Neural cell (in vitro differentiated cells): Measurements from ENCODE around the gene HTR7. TPM values are rescaled to one million over a fixed set of nuclear protein-coding genes. Genes with fewer than 3 reads are reported as not detected.
A peak's percentile ranks its signal among the peaks of the same experiment; 100 is the strongest.

Experiments
- H2AFZ ChIP-seq: fragments of 200-600, 300-800 bp; sonication (generic), shearing (Covaris generic); 2 replicates; pipeline ENCODE4 v1.6.0; 2014; ENCODE audit warnings: low read depth, mild to moderate bottlenecking, antibody characterized with exemption, low read length, moderate library complexity
- H3F3A ChIP-seq: fragments of 200-600 bp; shearing (Covaris generic); 2 replicates; pipeline ENCODE4 v1.6.1; 2016; ENCODE audit warnings: mild to moderate bottlenecking, moderate library complexity, mixed read lengths, antibody characterized with exemption, low read length; ENCODE audit not compliant: insufficient read depth, poor library complexity, severe bottlenecking
- H3K27ac ChIP-seq: fragments of 200-600, 300-800 bp; sonication (generic), shearing (Covaris generic); 2 replicates; pipeline ENCODE4 v1.5.1; 2014; ENCODE audit warnings: mild to moderate bottlenecking, low read length, moderate library complexity
- H3K27me3 ChIP-seq: fragments of 300-800, 200-600 bp; sonication (generic), shearing (Covaris generic); 2 replicates; pipeline ENCODE4 v1.6.0; 2014; ENCODE audit warnings: mild to moderate bottlenecking, low read depth, low read length, moderate library complexity; ENCODE audit not compliant: insufficient read depth
- H3K36me3 ChIP-seq: fragments of 300-800, 200-600 bp; sonication (generic), shearing (Covaris generic); 2 replicates; pipeline ENCODE4 v1.5.1; 2014; ENCODE audit warnings: mild to moderate bottlenecking, antibody characterized with exemption, low read length, moderate library complexity; ENCODE audit not compliant: insufficient read depth
- H3K4me2 ChIP-seq: fragments of 300-800, 200-600 bp; sonication (generic), shearing (Covaris generic); 2 replicates; pipeline ENCODE4 v1.6.0; 2014; ENCODE audit warnings: mild to moderate bottlenecking, low read length
- H3K4me3 ChIP-seq: fragments of 300-800, 200-600 bp; sonication (generic), shearing (Covaris generic); 2 replicates; pipeline ENCODE4 v1.5.1; 2014; ENCODE audit warnings: mild to moderate bottlenecking, low read length, moderate library complexity
- H3K79me2 ChIP-seq: fragments of 200-600 bp; shearing (Covaris generic); replicated peaks from 2 replicates; pipeline ENCODE4 v1.6.0; 2014; ENCODE audit warnings: mild to moderate bottlenecking, low read length, moderate library complexity; ENCODE audit not compliant: insufficient read depth
- H3K9ac ChIP-seq: fragments of 300-800, 200-600 bp; sonication (generic), shearing (Covaris generic); 2 replicates; pipeline ENCODE4 v1.6.1; 2016; ENCODE audit warnings: mild to moderate bottlenecking, low read length, mixed read lengths
- H3K9me2 ChIP-seq: fragments of 200-600 bp; shearing (Covaris generic); 2 replicates; pipeline ENCODE4 v1.6.1; 2016; ENCODE audit warnings: mild to moderate bottlenecking, low read length, mixed read lengths; ENCODE audit not compliant: insufficient read depth
- H3K9me3 ChIP-seq: fragments of 200-600, 300-800 bp; sonication (generic), shearing (Covaris generic); 2 replicates; pipeline ENCODE4 v1.6.1; 2016; ENCODE audit warnings: mild to moderate bottlenecking, mixed run types, low read length, moderate library complexity, mixed read lengths
- H4K20me1 ChIP-seq: fragments of 200-600 bp; shearing (Covaris generic); 2 replicates; pipeline ENCODE4 v1.6.1; 2016; ENCODE audit warnings: mild to moderate bottlenecking, mixed run types; ENCODE audit not compliant: insufficient read depth
- EP300 ChIP-seq: fragments of 450-650 bp; conservative IDR thresholded peaks from 2 replicates; pipeline ENCODE4 v1.6.1; 2014; ENCODE audit warnings: antibody characterized with exemption, mild to moderate bottlenecking, moderate library complexity; ENCODE audit not compliant: poor library complexity, severe bottlenecking
- EZH2 ChIP-seq: fragments of 200-600, 300-800 bp; shearing (Covaris generic), sonication (generic); IDR thresholded peaks from 2 replicates; pipeline ENCODE4 v1.6.1; 2014; ENCODE audit warnings: antibody characterized with exemption, low read length, borderline replicate concordance, mild to moderate bottlenecking; ENCODE audit not compliant: insufficient read depth, poor library complexity, severe bottlenecking
- MXI1 ChIP-seq: fragments of 450-650 bp; conservative IDR thresholded peaks from 2 replicates; pipeline ENCODE4 v1.6.1; 2014; ENCODE audit warnings: antibody characterized with exemption, mild to moderate bottlenecking; ENCODE audit not compliant: poor library complexity, severe bottlenecking
- POLR2AphosphoS5 ChIP-seq: IDR thresholded peaks from 2 replicates; pipeline ENCODE4 v1.6.1; 2012
- RAD21 ChIP-seq: fragments of 450-650 bp; conservative IDR thresholded peaks from 2 replicates; pipeline ENCODE4 v1.6.1; 2014; ENCODE audit warnings: antibody characterized with exemption, mild to moderate bottlenecking, moderate library complexity
- SMC3 ChIP-seq: fragments of 450-650 bp; conservative IDR thresholded peaks from 2 replicates; pipeline ENCODE4 v1.6.1; 2014; ENCODE audit warnings: antibody characterized with exemption, mild to moderate bottlenecking, moderate library complexity; ENCODE audit not compliant: poor library complexity
- TAF1 ChIP-seq: IDR thresholded peaks from 2 replicates; pipeline ENCODE4 v1.6.1; 2012; ENCODE audit warnings: low read depth
- polyA plus RNA-seq: library from polyadenylated mRNA; depleted of rRNA; stranded (reverse); fragments of >200 nt; gene quantifications from 2 replicates; pipeline ENCODE4 v1.2.3, GENCODE V29; 2014
- TF ChIP-seq, protein P1 (sequence below): fragments of 450-650 bp; IDR thresholded peaks from 2 replicates; pipeline ENCODE4 v1.5.1; 2014; ENCODE audit warnings: antibody characterized with exemption, mild to moderate bottlenecking, moderate library complexity; ENCODE audit not compliant: poor library complexity, severe bottlenecking
- TF ChIP-seq, protein P2 (sequence below): IDR thresholded peaks from 2 replicates; pipeline ENCODE4 v1.6.1; 2012; ENCODE audit warnings: borderline replicate concordance

HTR7 gene
- polyA plus RNA-seq, 1 donor from 2014 or later = 0.95 TPM

DNA sequence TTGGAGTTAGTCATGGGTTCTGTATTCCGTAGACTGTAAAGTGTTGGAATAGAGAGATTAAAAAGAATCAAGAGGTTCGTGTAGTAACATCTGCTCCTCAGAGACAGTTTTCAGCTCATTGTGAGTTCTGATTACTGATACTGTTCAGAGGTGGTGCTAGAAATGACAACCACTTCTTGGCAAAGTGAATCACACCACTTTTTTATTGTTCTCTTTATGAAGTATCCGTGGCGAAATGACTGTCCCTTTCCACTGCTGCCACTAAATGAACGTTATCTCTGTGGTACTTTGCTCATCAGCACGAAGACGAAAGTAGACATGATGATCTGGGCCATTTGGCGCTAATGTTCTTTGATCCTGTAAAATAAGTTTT lies 14.8 kb upstream of the HTR7 start:
- Histone ChIP-seq H3K9me2 (no peaks in the 10 kb centered on the region), H3F3A (no peaks in the 10 kb centered on the region), H3K4me3 (peak overlapping the region; percentile 87), H3K27ac (no peak overlapping the region), H2AFZ (no peak overlapping the region), H3K79me2 (peaks cover 23% of the 10 kb centered on the region), H3K9ac (peak overlapping the region; percentile 74), H3K9me3 (no peaks in the 10 kb centered on the region), H4K20me1 (no peaks in the 10 kb centered on the region), H3K4me2 (peak overlapping the region; percentile 89), H3K36me3 (no peaks in the 10 kb centered on the region), H3K27me3 (no peaks in the 10 kb centered on the region)
- TF ChIP-seq, protein P1, sequence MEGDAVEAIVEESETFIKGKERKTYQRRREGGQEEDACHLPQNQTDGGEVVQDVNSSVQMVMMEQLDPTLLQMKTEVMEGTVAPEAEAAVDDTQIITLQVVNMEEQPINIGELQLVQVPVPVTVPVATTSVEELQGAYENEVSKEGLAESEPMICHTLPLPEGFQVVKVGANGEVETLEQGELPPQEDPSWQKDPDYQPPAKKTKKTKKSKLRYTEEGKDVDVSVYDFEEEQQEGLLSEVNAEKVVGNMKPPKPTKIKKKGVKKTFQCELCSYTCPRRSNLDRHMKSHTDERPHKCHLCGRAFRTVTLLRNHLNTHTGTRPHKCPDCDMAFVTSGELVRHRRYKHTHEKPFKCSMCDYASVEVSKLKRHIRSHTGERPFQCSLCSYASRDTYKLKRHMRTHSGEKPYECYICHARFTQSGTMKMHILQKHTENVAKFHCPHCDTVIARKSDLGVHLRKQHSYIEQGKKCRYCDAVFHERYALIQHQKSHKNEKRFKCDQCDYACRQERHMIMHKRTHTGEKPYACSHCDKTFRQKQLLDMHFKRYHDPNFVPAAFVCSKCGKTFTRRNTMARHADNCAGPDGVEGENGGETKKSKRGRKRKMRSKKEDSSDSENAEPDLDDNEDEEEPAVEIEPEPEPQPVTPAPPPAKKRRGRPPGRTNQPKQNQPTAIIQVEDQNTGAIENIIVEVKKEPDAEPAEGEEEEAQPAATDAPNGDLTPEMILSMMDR = no peak
- TF ChIP-seq RAD21 (no peak), TAF1 (no peak), POLR2AphosphoS5 (no peak), MXI1 (no peak), SMC3 (no peak), EZH2 (no peak), EP300 (no peak)
- TF ChIP-seq, protein P2, sequence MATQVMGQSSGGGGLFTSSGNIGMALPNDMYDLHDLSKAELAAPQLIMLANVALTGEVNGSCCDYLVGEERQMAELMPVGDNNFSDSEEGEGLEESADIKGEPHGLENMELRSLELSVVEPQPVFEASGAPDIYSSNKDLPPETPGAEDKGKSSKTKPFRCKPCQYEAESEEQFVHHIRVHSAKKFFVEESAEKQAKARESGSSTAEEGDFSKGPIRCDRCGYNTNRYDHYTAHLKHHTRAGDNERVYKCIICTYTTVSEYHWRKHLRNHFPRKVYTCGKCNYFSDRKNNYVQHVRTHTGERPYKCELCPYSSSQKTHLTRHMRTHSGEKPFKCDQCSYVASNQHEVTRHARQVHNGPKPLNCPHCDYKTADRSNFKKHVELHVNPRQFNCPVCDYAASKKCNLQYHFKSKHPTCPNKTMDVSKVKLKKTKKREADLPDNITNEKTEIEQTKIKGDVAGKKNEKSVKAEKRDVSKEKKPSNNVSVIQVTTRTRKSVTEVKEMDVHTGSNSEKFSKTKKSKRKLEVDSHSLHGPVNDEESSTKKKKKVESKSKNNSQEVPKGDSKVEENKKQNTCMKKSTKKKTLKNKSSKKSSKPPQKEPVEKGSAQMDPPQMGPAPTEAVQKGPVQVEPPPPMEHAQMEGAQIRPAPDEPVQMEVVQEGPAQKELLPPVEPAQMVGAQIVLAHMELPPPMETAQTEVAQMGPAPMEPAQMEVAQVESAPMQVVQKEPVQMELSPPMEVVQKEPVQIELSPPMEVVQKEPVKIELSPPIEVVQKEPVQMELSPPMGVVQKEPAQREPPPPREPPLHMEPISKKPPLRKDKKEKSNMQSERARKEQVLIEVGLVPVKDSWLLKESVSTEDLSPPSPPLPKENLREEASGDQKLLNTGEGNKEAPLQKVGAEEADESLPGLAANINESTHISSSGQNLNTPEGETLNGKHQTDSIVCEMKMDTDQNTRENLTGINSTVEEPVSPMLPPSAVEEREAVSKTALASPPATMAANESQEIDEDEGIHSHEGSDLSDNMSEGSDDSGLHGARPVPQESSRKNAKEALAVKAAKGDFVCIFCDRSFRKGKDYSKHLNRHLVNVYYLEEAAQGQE = no peak

DNA sequence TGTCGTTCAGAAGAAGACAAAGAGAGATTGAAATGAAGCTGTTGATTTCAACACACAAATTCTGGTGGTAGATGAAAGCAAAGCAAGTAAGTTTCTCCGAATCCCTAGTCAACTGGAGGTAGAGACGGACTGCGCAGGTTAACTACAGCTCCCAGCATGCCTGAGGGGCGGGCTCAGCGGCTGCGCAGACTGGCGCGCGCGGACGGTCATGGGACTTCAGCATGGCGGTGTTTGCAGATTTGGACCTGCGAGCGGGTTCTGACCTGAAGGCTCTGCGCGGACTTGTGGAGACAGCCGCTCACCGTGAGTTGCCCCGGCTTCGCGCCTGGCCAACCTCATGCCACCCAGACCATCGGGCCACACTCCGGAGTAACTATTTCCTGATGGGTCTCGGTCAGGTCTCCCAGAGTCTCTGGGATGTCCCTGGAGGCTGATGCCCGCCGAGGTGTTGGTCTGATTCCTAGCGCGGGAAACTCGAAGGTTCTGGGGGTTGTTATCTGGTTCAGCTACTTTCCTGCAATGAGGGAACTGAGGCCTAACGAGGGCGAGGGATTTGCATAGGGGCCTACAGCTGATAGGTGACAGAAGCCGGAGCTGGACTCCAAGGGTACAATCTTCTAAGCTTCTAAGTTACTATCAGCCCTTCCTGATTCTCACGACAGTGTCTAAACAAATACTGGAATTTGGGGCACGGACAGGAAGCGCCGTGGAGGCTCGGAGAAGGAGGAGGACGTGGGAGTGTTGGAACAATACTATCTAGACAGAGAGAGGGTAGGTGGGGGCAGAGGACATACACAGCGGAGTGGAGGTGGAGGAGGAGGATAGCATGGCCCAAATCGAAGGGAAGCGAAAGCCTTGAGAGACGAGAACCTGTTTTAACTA lies 14.2 kb upstream of the HTR7 start, which contains the start of gene RPP30:
RPP30 (plus strand) TSS at position 209 of the 882 bp plus-strand sequence; CDS start at position 222, 13 bp downstream.
- no peaks in the 10 kb centered on the region for H3K9me3 ChIP-seq
- H3K4me3 ChIP-seq = peak within 1 kb of the TSS; percentile 87
- no peaks in the 10 kb centered on the region for H3K9me2 ChIP-seq
- no peaks in the 10 kb centered on the region for H4K20me1 ChIP-seq
- H3K79me2 ChIP-seq = peaks cover 23% of the 10 kb centered on the region
- H2AFZ ChIP-seq = peak within 1 kb of the TSS; percentile 92
- TF ChIP-seq MXI1 (peak; percentile 90), POLR2AphosphoS5 (peak; percentile 84), EZH2 (no peak), TAF1 (peak; percentile 47)
- TF ChIP-seq, protein P2 = no peak
- peak within 1 kb of the TSS; percentile 74 for H3K9ac ChIP-seq
- no peaks in the 10 kb centered on the region for H3K27me3 ChIP-seq
- peak within 1 kb of the TSS; percentile 51 for H3K27ac ChIP-seq
- H3K36me3 ChIP-seq = no peaks in the 10 kb centered on the region
- no peaks in the 10 kb centered on the region for H3F3A ChIP-seq
- peak within 1 kb of the TSS; percentile 89 for H3K4me2 ChIP-seq
